ENCODE measurements around the gene KLHL29. TPM values are rescaled to one million over a fixed set of nuclear protein-coding genes. Genes with fewer than 3 reads are reported as not detected.

Gene KLHL29
- total RNA-seq, 1 donor from 2014 or later: 36.5 TPM

DNA sequence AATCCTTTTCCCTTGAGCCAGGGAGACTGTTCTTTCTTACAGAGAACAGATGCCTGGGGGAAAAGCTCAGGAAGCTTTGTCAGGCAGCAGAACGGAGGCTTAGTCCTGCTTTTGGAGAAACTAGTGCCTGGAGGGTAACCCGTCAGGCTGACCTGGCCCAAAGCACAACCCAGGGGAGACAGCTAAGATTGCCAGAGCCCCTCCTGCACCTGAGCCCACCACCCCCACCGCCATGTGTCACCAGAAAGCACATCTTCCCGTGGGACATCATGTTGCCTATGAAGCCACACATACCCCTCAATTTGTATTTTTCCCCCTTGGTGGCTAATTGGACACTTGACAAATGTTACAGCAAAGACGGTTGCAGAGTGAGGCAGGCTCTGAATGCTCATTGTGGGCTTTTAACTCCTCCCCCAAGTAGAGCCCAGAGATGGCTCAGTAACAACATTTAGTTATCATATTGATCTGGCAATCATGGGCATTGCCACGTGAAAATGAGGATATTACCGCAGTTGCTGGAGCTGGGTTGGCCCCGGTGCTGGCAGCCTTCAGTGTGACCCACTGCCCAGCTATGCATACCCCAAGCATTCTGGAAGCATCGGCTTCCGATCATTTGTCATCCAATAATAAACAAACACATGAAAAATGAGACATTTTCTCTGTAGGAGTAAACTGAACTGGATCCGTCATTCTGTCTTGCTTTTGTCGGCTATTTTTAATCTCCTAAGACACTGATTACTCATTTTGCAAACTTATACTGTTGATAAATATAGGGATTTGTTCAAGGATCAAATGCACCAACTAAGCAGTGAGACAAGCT is 312.5 kb downstream of the KLHL29 start:
- H3K27ac Mint-ChIP-seq (ENCODE audit: unreplicated experiment): peak overlapping the region; percentile 90
- peaks cover 42% of the 10 kb centered on the region for H3K27me3 Mint-ChIP-seq (ENCODE audit: unreplicated experiment)
- TF ChIP-seq, protein P1, sequence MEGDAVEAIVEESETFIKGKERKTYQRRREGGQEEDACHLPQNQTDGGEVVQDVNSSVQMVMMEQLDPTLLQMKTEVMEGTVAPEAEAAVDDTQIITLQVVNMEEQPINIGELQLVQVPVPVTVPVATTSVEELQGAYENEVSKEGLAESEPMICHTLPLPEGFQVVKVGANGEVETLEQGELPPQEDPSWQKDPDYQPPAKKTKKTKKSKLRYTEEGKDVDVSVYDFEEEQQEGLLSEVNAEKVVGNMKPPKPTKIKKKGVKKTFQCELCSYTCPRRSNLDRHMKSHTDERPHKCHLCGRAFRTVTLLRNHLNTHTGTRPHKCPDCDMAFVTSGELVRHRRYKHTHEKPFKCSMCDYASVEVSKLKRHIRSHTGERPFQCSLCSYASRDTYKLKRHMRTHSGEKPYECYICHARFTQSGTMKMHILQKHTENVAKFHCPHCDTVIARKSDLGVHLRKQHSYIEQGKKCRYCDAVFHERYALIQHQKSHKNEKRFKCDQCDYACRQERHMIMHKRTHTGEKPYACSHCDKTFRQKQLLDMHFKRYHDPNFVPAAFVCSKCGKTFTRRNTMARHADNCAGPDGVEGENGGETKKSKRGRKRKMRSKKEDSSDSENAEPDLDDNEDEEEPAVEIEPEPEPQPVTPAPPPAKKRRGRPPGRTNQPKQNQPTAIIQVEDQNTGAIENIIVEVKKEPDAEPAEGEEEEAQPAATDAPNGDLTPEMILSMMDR (IDR thresholded peaks at IDR 0.05; ENCODE audit: partially characterized antibody, unreplicated experiment): no peak
- peaks cover 33% of the 10 kb centered on the region for H3K9me3 Mint-ChIP-seq (ENCODE audit: unreplicated experiment)
- H3K36me3 Mint-ChIP-seq (ENCODE audit: unreplicated experiment): peaks cover 28% of the 10 kb centered on the region
- peaks cover 41% of the 10 kb centered on the region for H3K4me1 Mint-ChIP-seq (ENCODE audit: low read depth, unreplicated experiment)
- peak; percentile 60 for DNase-seq
- H3K4me3 Mint-ChIP-seq (ENCODE audit: unreplicated experiment): peak overlapping the region; percentile 39

GRCh38 chr2:23698116-23698693 is 313.2 kb downstream of the KLHL29 start:
- peaks cover 44% of the 10 kb centered on the region for H3K4me1 Mint-ChIP-seq (ENCODE audit: low read depth, unreplicated experiment)
- H3K36me3 Mint-ChIP-seq (ENCODE audit: unreplicated experiment): peaks cover 28% of the 10 kb centered on the region
- H3K4me3 Mint-ChIP-seq (ENCODE audit: unreplicated experiment): no peak overlapping the region
- H3K27me3 Mint-ChIP-seq (ENCODE audit: unreplicated experiment): peaks cover 42% of the 10 kb centered on the region
- TF ChIP-seq, protein P1 (IDR thresholded peaks at IDR 0.05; ENCODE audit: partially characterized antibody, unreplicated experiment): no peak
- DNase-seq: no peak
- peaks cover 32% of the 10 kb centered on the region for H3K9me3 Mint-ChIP-seq (ENCODE audit: unreplicated experiment)
- H3K27ac Mint-ChIP-seq (ENCODE audit: unreplicated experiment): peak overlapping the region; percentile 37

GRCh38 chr2:23698721-23699579 is 314.0 kb downstream of the KLHL29 start:
- peaks cover 44% of the 10 kb centered on the region for H3K4me1 Mint-ChIP-seq (ENCODE audit: low read depth, unreplicated experiment)
- H3K36me3 Mint-ChIP-seq (ENCODE audit: unreplicated experiment): peaks cover 28% of the 10 kb centered on the region
- no peak for DNase-seq
- H3K4me3 Mint-ChIP-seq (ENCODE audit: unreplicated experiment): no peak overlapping the region
- TF ChIP-seq, protein P1 (IDR thresholded peaks at IDR 0.05; ENCODE audit: partially characterized antibody, unreplicated experiment): no peak
- no peak overlapping the region for H3K27ac Mint-ChIP-seq (ENCODE audit: unreplicated experiment)
- H3K9me3 Mint-ChIP-seq (ENCODE audit: unreplicated experiment): peaks cover 31% of the 10 kb centered on the region
- peaks cover 41% of the 10 kb centered on the region for H3K27me3 Mint-ChIP-seq (ENCODE audit: unreplicated experiment)

GRCh38 chr2:23699580-23699925 is 314.6 kb downstream of the KLHL29 start:
- Mint-ChIP-seq H3K27me3 (ENCODE audit: unreplicated experiment) (peaks cover 35% of the 10 kb centered on the region), H3K9me3 (ENCODE audit: unreplicated experiment) (peaks cover 28% of the 10 kb centered on the region), H3K36me3 (ENCODE audit: unreplicated experiment) (peaks cover 22% of the 10 kb centered on the region), H3K4me3 (ENCODE audit: unreplicated experiment) (peak overlapping the region; percentile 10), H3K4me1 (ENCODE audit: low read depth, unreplicated experiment) (peaks cover 40% of the 10 kb centered on the region), H3K27ac (ENCODE audit: unreplicated experiment) (peak overlapping the region; percentile 24)
- DNase-seq: no peak
- TF ChIP-seq, protein P1 (IDR thresholded peaks at IDR 0.05; ENCODE audit: partially characterized antibody, unreplicated experiment): no peak
